Uterus (tissue), 4 donors: ENCODE results near the gene KIAA1549. TPM values are rescaled to one million over a fixed set of nuclear protein-coding genes. Genes with fewer than 3 reads are reported as not detected.

Experiments
- DNase-seq, 2 donors: peaks; one replicate each; pipeline ENCODE4 v3.0.0-alpha.2; 2019 to 2020
- H3K27ac ChIP-seq, 2 donors: fragments of 200-600 bp; sonication (generic); 1 replicate in 1 of 2; 2 replicates in 1 of 2; pipeline ENCODE4 v1.5.1; 2016 to 2018
- H3K27me3 ChIP-seq, 2 donors: fragments of 200-600 bp; sonication (generic); one replicate each; pipeline ENCODE4 v1.5.1; 2018 to 2019; ENCODE audit warnings: control low read depth in 1 of 2
- H3K36me3 ChIP-seq, 2 donors: fragments of 200-600 bp; sonication (generic); one replicate each; pipeline ENCODE4 v1.5.1; 2019; ENCODE audit warnings: control low read depth in 1 of 2
- H3K4me1 ChIP-seq, 2 donors: fragments of 200-600 bp; sonication (generic); one replicate each; pipeline ENCODE4 v1.5.1; 2018 to 2019; ENCODE audit warnings: control low read depth in 1 of 2
- H3K4me3 ChIP-seq, 2 donors: fragments of 200-600 bp; sonication (generic); 1 replicate in 1 of 2; 2 replicates in 1 of 2; pipeline ENCODE4 v1.5.1; 2018 to 2019; ENCODE audit warnings: mild to moderate bottlenecking in 1 of 2
- H3K9me3 ChIP-seq, 2 donors: fragments of 200-600 bp; sonication (generic); one replicate each; pipeline ENCODE4 v1.5.1; 2019; ENCODE audit warnings: control low read depth in 1 of 2
- POLR2A ChIP-seq, 2 donors: fragments of 450-650 bp; IDR thresholded peaks; one replicate each; pipeline ENCODE4 v1.6.1; 2016; ENCODE audit warnings: antibody characterized with exemption in 2 of 2, mild to moderate bottlenecking in 1 of 2, moderate library complexity in 1 of 2
- intact Hi-C: fragments of 100-400 bp; cut with DNase I; formaldehyde crosslinking; loops from one replicate; pipeline ENCODE4 v1.15.1; 2023; ENCODE audit warnings: low total_unique reads
- total RNA-seq, 4 donors: library from RNA; depleted of rRNA in 3 of 4; stranded (reverse); fragments of >200 nt in 3 of 4; gene quantifications; one replicate each; pipeline versions ENCODE4 v1.1.0 to v1.2.4, GENCODE V29; 2014 to 2023
- TF ChIP-seq, protein P1 (sequence below), 4 experiments: fragments of 200-600 bp in 2 of 4; fragments of 450-650 bp in 2 of 4; sonication (generic) in 2 of 4; IDR thresholded peaks; one replicate each; pipeline ENCODE4 v1.5.1; 2016 to 2019; ENCODE audit warnings: antibody characterized with exemption in 4 of 4, mild to moderate bottlenecking in 2 of 4, moderate library complexity in 1 of 4
- donor health status: DM: yes; HTN: yes; CAD: no.

The KIAA1549 gene
- total RNA-seq, 4 donors from 2014 or later: 1.2 to 8.6 (median 3.8) TPM

DNA sequence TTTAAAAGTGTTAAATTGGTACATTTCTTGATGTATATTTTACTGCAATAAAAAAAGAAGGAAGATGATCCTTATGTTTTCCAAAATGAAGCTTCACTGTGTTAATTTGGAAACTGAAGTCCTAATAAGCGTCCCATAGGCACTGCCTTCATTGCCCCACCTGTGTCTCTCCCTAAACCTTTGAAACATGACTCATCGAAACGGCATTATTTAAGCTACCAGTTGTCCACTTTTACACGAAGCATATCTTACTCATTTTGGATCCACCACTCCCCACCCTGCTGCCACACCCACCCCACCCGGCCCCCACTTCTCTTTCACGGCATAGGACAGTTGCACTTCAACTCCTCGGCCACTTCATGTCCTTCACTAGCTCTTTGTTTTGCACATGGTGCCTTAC, 85.5 kb downstream of the KIAA1549 start:
- Histone ChIP-seq H3K4me3 (no peak overlapping the region), H3K9me3 (no peaks in the 10 kb centered on the region), H3K27me3 (no peaks in the 10 kb centered on the region), H3K36me3 (no peaks in the 10 kb centered on the region), H3K4me1 (peaks cover 0 to under 1% of the 10 kb centered on the region in 2 donors), H3K27ac (no peak overlapping the region)
- intact Hi-C loops: no loop called here
- TF ChIP-seq POLR2A (IDR thresholded peaks at IDR 0.05): no peak
- TF ChIP-seq, protein P1, sequence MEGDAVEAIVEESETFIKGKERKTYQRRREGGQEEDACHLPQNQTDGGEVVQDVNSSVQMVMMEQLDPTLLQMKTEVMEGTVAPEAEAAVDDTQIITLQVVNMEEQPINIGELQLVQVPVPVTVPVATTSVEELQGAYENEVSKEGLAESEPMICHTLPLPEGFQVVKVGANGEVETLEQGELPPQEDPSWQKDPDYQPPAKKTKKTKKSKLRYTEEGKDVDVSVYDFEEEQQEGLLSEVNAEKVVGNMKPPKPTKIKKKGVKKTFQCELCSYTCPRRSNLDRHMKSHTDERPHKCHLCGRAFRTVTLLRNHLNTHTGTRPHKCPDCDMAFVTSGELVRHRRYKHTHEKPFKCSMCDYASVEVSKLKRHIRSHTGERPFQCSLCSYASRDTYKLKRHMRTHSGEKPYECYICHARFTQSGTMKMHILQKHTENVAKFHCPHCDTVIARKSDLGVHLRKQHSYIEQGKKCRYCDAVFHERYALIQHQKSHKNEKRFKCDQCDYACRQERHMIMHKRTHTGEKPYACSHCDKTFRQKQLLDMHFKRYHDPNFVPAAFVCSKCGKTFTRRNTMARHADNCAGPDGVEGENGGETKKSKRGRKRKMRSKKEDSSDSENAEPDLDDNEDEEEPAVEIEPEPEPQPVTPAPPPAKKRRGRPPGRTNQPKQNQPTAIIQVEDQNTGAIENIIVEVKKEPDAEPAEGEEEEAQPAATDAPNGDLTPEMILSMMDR (IDR thresholded peaks at IDR 0.05): no peak
- no peak for DNase-seq

DNA sequence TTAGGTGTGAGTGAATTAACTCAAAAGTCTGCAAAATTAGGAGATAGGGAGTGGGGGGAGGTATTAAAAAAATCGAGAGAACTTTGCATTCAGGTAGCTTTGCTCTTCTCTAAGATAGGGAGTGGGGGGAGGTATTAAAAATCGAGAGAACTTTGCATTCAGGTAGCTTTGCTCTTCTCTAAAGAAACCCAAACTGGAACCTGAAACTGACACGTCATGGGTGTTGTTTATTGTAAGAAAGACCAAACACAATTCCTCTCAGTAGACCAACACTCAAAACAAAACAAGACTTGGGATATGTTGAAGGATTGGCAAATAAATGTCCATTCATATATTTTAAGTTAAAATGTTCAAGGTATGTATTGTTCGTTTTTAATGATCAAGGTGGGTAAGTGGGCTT, 87.9 kb downstream of the KIAA1549 start:
- DNase-seq: no peak
- intact Hi-C loops: no loop called here
- no peaks in the 10 kb centered on the region for H3K27me3 ChIP-seq

DNA sequence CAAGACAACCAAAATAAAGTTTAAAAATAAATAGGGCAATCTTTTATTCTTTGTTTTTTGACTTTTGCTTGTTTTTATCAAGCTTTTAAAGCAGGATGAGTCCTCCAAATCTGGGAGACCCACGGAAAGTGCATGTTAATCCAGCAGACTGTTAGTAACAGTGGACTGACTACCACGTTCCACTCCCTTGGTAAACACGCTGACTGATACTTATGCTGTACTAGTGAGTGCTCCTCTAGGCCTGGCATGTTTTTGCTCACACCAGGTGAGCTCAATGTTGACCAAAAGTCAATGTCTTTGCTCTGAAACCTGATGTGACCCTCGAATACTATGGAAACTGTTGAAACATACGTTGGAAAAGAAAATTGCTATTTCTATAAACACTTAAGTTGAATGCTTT, 88.4 kb downstream of the KIAA1549 start:
- TF ChIP-seq, protein P1 (IDR thresholded peaks at IDR 0.05): no peak
- no peak for TF ChIP-seq POLR2A (IDR thresholded peaks at IDR 0.05)
- no peak overlapping the region for H3K4me3 ChIP-seq
- intact Hi-C loops: no loop called here
- H3K27me3 ChIP-seq: no peaks in the 10 kb centered on the region
- H3K27ac ChIP-seq: no peak overlapping the region
- H3K4me1 ChIP-seq: peaks cover 0 to 4% of the 10 kb centered on the region in 2 donors
- H3K36me3 ChIP-seq: no peaks in the 10 kb centered on the region
- no peaks in the 10 kb centered on the region for H3K9me3 ChIP-seq
- DNase-seq: no peak

More for the DNA sequence above, 87.9 kb downstream of the KIAA1549 start:
- no peaks in the 10 kb centered on the region for H3K9me3 ChIP-seq
- H3K27ac ChIP-seq: no peak overlapping the region
- no peaks in the 10 kb centered on the region for H3K36me3 ChIP-seq
- H3K4me1 ChIP-seq: peaks cover 0 to 4% of the 10 kb centered on the region in 2 donors
- no peak overlapping the region for H3K4me3 ChIP-seq
- TF ChIP-seq, protein P1 (IDR thresholded peaks at IDR 0.05): no peak
- no peak for TF ChIP-seq POLR2A (IDR thresholded peaks at IDR 0.05)

DNA sequence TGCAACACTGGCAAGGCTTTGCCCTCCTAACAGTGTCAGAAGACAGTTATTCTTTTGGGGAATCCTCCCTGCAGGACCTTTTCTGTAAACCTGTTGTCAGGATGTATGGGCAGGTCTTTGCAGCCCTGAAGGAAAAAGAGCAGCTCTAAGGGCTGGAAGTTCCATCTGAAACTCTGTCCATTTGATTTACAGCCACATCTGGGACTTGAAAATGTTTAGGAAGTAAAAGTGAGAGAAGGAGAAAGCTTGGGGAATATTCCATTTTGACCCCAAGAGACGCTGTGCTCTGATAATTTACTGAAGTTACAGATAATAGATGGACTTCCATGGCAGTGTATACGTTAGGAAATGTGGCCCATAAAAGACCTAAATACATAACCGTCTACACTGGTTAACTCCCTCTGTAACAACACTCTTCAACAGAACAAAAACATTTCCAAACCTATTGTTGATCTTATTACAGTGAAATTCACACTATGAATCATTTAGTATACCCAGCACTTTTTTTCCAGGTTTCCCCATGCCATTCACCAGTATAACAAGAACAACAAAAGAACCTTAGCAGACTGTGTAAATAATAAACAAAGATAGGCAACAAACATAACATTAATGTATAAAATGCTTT, 89.1 kb downstream of the KIAA1549 start:
- Histone ChIP-seq H3K9me3 (no peaks in the 10 kb centered on the region), H3K36me3 (no peaks in the 10 kb centered on the region), H3K4me3 (no peak overlapping the region), H3K4me1 (peaks cover 0 to 4% of the 10 kb centered on the region in 2 donors), H3K27me3 (no peaks in the 10 kb centered on the region), H3K27ac (peak overlapping the region; percentile 53)
- intact Hi-C loops: no loop called here
- no peak for DNase-seq
- TF ChIP-seq, protein P1 (IDR thresholded peaks at IDR 0.05): no peak
- TF ChIP-seq POLR2A (IDR thresholded peaks at IDR 0.05): no peak

DNA sequence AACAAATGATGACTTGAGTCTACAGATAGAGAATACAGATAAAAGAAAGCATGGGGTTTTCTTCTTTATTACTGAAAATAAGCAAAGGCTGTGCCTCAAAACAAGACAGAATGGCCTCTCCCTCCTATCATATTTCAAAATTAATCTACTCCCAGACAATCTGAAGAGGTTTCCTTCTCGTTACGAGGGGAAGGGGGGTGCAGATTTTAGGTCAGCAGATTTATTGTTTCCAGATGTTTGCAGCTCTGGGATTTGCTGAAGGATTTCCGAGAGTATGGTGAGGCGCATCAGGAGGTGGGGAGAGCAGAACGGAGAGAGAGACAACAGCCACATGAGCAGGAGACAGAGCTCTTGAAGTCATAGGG, 89.8 kb downstream of the KIAA1549 start:
- no peaks in the 10 kb centered on the region for H3K27me3 ChIP-seq
- peaks cover 0 to 4% of the 10 kb centered on the region in 2 donors for H3K4me1 ChIP-seq
- no peak for TF ChIP-seq POLR2A (IDR thresholded peaks at IDR 0.05)
- TF ChIP-seq, protein P1 (IDR thresholded peaks at IDR 0.05): no peak
- peak in 1 of 2 donors; percentile 31 for DNase-seq
- H3K36me3 ChIP-seq: no peaks in the 10 kb centered on the region
- H3K4me3 ChIP-seq: no peak overlapping the region
- peak overlapping the region; percentile 18 to 53 for H3K27ac ChIP-seq
- H3K9me3 ChIP-seq: no peaks in the 10 kb centered on the region
- intact Hi-C loops: no loop called here
